Measurements from ENCODE around the gene NEK1.

NEK1 gene

DNA sequence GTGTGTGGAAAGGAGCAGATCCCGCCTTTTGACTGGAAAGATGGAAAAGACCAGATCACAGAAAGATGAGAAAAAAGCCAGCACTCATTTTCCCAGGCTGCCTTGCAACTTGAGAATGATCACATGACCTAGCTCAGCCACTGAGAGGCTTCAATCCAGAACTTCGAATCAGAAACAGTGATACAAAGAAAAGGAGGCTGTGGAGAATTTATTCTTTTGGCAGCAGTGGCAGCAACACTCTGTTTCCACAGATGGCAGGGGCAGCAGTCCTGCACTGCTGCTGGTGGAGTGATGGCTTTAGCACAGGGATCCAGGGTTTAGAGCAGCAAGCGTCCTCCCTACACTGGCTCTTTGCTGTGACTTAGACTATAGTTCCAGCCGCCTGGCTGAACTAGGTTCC lies 263.8 kb downstream of the NEK1 start:
- no peaks in the 10 kb centered on the region for H3K36me3 Mint-ChIP-seq
- no peaks in the 10 kb centered on the region for H3K4me1 Mint-ChIP-seq
- no peak overlapping the region for H3K4me3 Mint-ChIP-seq
- H3K27me3 Mint-ChIP-seq = no peaks in the 10 kb centered on the region
- no peak for DNase-seq
- H3K9me3 Mint-ChIP-seq = peaks cover 0 to 6% of the 10 kb centered on the region in 2 donors
- no peak overlapping the region for H3K27ac Mint-ChIP-seq
- ATAC-seq (replicated peaks) = no peak

DNA sequence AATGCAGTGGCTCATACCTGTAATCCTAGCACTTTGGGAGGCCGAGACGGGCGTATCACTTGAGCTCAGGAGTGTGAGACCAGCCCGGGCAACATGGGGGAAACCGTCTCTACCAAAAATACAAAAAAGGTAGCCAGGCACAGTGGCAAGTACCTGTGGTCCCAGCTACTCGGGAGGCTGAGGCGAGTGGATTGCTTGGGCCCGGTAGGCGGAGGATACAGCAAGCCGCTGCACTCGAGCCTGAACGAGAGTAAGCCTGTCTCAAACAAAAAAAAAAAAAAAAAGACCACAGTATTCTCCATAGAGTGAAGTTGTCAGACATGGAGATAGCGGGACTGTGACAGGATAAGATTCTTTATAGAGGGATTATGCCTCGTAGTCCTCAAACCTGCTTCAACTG lies 265.5 kb downstream of the NEK1 start:
- no peaks in the 10 kb centered on the region for H3K36me3 Mint-ChIP-seq

DNA sequence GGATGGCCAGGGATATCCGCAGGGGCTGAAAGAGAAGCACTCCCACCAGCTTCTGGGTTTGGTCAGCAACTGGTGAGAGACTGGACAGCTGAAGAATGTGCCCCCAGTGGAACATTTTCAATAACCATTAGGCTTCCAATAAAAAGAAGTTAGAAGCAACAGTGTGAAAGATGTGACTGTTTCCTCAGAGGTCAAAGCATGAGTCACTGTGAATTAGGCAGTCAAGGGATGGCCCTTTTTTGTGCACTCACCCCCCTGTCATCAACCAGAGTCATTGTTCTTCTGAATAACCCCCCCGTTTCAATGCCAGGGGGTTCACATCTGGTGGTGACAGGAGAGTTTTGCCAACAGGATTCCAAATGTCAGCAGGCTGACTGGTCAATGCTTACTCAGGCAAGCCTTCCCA lies 267.1 kb downstream of the NEK1 start:
- peaks cover 0 to 6% of the 10 kb centered on the region in 2 donors for H3K9me3 Mint-ChIP-seq
- no peak for DNase-seq
- H3K36me3 Mint-ChIP-seq = no peaks in the 10 kb centered on the region
- H3K4me3 Mint-ChIP-seq = no peak overlapping the region
- H3K27me3 Mint-ChIP-seq = no peaks in the 10 kb centered on the region
- no peak overlapping the region for H3K27ac Mint-ChIP-seq
- H3K4me1 Mint-ChIP-seq = no peaks in the 10 kb centered on the region
- ATAC-seq (replicated peaks) = no peak

More for the DNA sequence above, 265.5 kb downstream of the NEK1 start:
- H3K9me3 Mint-ChIP-seq = peaks cover 0 to 6% of the 10 kb centered on the region in 2 donors
- H3K4me3 Mint-ChIP-seq = no peak overlapping the region
- no peaks in the 10 kb centered on the region for H3K27me3 Mint-ChIP-seq
- no peaks in the 10 kb centered on the region for H3K4me1 Mint-ChIP-seq
- H3K27ac Mint-ChIP-seq = no peak overlapping the region
- DNase-seq = no peak
- no peak for ATAC-seq (replicated peaks)
